Left lung (tissue), 10 donors: Measurements from ENCODE around the gene SEPTIN5. TPM values are rescaled to one million over a fixed set of nuclear protein-coding genes. Genes with fewer than 3 reads are reported as not detected.

Source experiments
- ATAC-seq: fragments of 200-7000 bp; cut with Tn5 transposase; one replicate; pipeline ENCODE4 v1.9.1; 2020; ENCODE audit warnings: moderate library complexity
- DNase-seq, 4 donors: peaks; one replicate each; pipeline ENCODE4 v3.0.0-alpha.2; 2013 to 2020
- H3K27ac ChIP-seq, 2 donors: fragments of 200-600 bp; sonication (generic) in 1 of 2; one replicate each; pipeline versions ENCODE4 v1.5.0 to v1.8.0; 2020 to 2021
- H3K27me3 ChIP-seq, 2 donors: fragments of 200-600 bp; sonication (generic) in 1 of 2; one replicate each; pipeline versions ENCODE4 v1.5.0 to v1.8.0; 2020 to 2021
- H3K36me3 ChIP-seq, 2 donors: fragments of 200-600 bp; sonication (generic) in 1 of 2; one replicate each; pipeline versions ENCODE4 v1.5.0 to v1.8.0; 2020 to 2021
- H3K4me1 ChIP-seq, 2 donors: fragments of 200-600 bp; one replicate each; pipeline ENCODE4 v1.8.0; 2021
- H3K4me3 ChIP-seq, 2 donors: fragments of 200-600 bp; sonication (generic) in 1 of 2; one replicate each; pipeline versions ENCODE4 v1.5.0 to v1.8.0; 2020 to 2021; ENCODE audit warnings: mild to moderate bottlenecking in 1 of 2
- H3K9me3 ChIP-seq, 2 donors: fragments of 200-600 bp; sonication (generic) in 1 of 2; one replicate each; pipeline versions ENCODE4 v1.5.0 to v1.8.0; 2020 to 2021
- CTCF ChIP-seq, 2 donors: fragments of 200-600 bp; sonication (generic) in 1 of 2; IDR thresholded peaks; one replicate each; pipeline versions ENCODE4 v1.5.0 to v1.8.0; 2021; ENCODE audit warnings: antibody characterized with exemption in 2 of 2
- intact Hi-C, 2 donors: fragments of 100-400 bp; cut with DNase I; formaldehyde crosslinking; loops; one replicate each; pipeline versions ENCODE4 v1.11.2 to v1.14.2; 2022
- polyA plus RNA-seq, 6 donors: library from polyadenylated mRNA; unstranded; fragments of 120-200 nt; gene quantifications; one replicate each; pipeline ENCODE4 v1.2.1, GENCODE V29; 2013; ENCODE audit not compliant: insufficient read length in 6 of 6
- total RNA-seq, 2 donors: library from RNA; stranded (reverse); fragmentation: NEBNext Ultra II Directional; extraction: Animal tissue kit (Norgen Biotek cat#: 25700); gene quantifications; one replicate each; pipeline ENCODE4 v1.2.1, GENCODE V29; 2021
- donor health status: DM: no; HTN: yes; CAD: no.
- donor health status: DM: no; HTN: no; CAD: no.

Gene SEPTIN5
- total and polyA plus RNA-seq, 8 donors: 14.6 to 80.0 (median 63.0) TPM

GRCh38 chr22:19727310-19728150 is 13.2 kb downstream of the SEPTIN5 start:
- TF ChIP-seq CTCF (IDR thresholded peaks at IDR 0.05): no peak
- no peak overlapping the region for H3K27ac ChIP-seq
- intact Hi-C loops: no loop called here
- H3K4me3 ChIP-seq: no peak overlapping the region
- peaks cover 5 to 18% of the 10 kb centered on the region in 2 donors for H3K4me1 ChIP-seq
- peaks cover 15 to 40% of the 10 kb centered on the region in 2 donors for H3K27me3 ChIP-seq
- H3K9me3 ChIP-seq: no peaks in the 10 kb centered on the region
- DNase-seq (no peak), ATAC-seq (no peak)
- H3K36me3 ChIP-seq: no peaks in the 10 kb centered on the region

GRCh38 chr22:19728271-19728670 is 14.0 kb downstream of the SEPTIN5 start:
- Histone ChIP-seq H3K4me1 (peaks cover 3 to 11% of the 10 kb centered on the region in 2 donors), H3K27me3 (peaks cover 11 to 33% of the 10 kb centered on the region in 2 donors), H3K27ac (no peak overlapping the region), H3K9me3 (no peaks in the 10 kb centered on the region), H3K4me3 (no peak overlapping the region), H3K36me3 (no peaks in the 10 kb centered on the region)
- no peak for DNase-seq
- TF ChIP-seq CTCF (IDR thresholded peaks at IDR 0.05): no peak
- intact Hi-C loops: no loop called here
- ATAC-seq: no peak

- Histone ChIP-seq H3K27me3 (peaks cover 8 to 27% of the 10 kb centered on the region in 2 donors), H3K27ac (no peak overlapping the region), H3K4me3 (no peak overlapping the region), H3K9me3 (no peaks in the 10 kb centered on the region), H3K4me1 (peaks cover 0 to 6% of the 10 kb centered on the region in 2 donors), H3K36me3 (no peaks in the 10 kb centered on the region)
- TF ChIP-seq CTCF (IDR thresholded peaks at IDR 0.05): no peak
- intact Hi-C loops: no loop called here
- ATAC-seq (no peak), DNase-seq (no peak)
These were observed 14.5 kb downstream of the SEPTIN5 start for GRCh38 chr22:19728836-19729235.

- H3K4me1 ChIP-seq: no peaks in the 10 kb centered on the region
- TF ChIP-seq CTCF (IDR thresholded peaks at IDR 0.05): no peak
- peaks cover 3 to 20% of the 10 kb centered on the region in 2 donors for H3K27me3 ChIP-seq
- DNase-seq: no peak
- no peaks in the 10 kb centered on the region for H3K36me3 ChIP-seq
- ATAC-seq: no peak
- intact Hi-C loops: no loop called here
- no peaks in the 10 kb centered on the region for H3K9me3 ChIP-seq
- H3K4me3 ChIP-seq: no peak overlapping the region
- no peak overlapping the region for H3K27ac ChIP-seq
These were observed 15.2 kb downstream of the SEPTIN5 start for GRCh38 chr22:19729507-19729906.

- DNase-seq: no peak
- intact Hi-C loops: loop anchor here in 1 of 2 donors (5.0 kb wide), 1 partner anchor 182 kb away; no protein-coding TSS in a partner anchor
- Histone ChIP-seq H3K36me3 (no peaks in the 10 kb centered on the region), H3K27ac (no peak overlapping the region), H3K4me3 (no peak overlapping the region), H3K9me3 (no peaks in the 10 kb centered on the region), H3K27me3 (peaks cover 0 to 13% of the 10 kb centered on the region in 2 donors), H3K4me1 (no peaks in the 10 kb centered on the region)
- peak; percentile 4 for ATAC-seq
- TF ChIP-seq CTCF (IDR thresholded peaks at IDR 0.05): no peak
These were observed 15.9 kb downstream of the SEPTIN5 start for GRCh38 chr22:19730198-19730597.
